IMR-90 (cell line): ENCODE measurements around the gene RAD51. TPM values are rescaled to one million over a fixed set of nuclear protein-coding genes. Genes with fewer than 3 reads are reported as not detected.
A peak's percentile ranks its signal among the peaks of the same experiment; 100 is the strongest.

Source experiments
- ATAC-seq: fragments of 200-7000 bp; cut with Tn5 transposase; 2 replicates; pipeline ENCODE4 v1.9.1; 2020; ENCODE audit warnings: low read depth, mild to moderate bottlenecking, moderate library complexity
- BruUV-seq: library from RNA; stranded (reverse); fragments of 400-500 nt; replicated peaks from 2 replicates; lab custom pipeline; 2021; lab: Mats Ljungman, UMichigan
- CTCF ChIA-PET: fragments of 300-600 bp; formaldehyde crosslinking; extraction: SDS; loops from one replicate; lab custom pipeline; 2021; ENCODE audit warnings: antibody characterized with exemption; lab: Yijun Ruan, JAX
- POLR2A ChIA-PET: fragments of 300-600 bp; sonication (Branson Sonifier 250); formaldehyde crosslinking; loops from one replicate; lab custom pipeline; 2022; ENCODE audit warnings: antibody characterized with exemption; ENCODE audit not compliant: unreplicated experiment; lab: Charles Lee
- DNase-seq: peaks from one replicate; pipeline ENCODE4 v3.0.0; 2013
- H2AFZ ChIP-seq: replicated peaks from 2 replicates; pipeline ENCODE3; 2013; ENCODE audit warnings: low read length, mild to moderate bottlenecking; ENCODE audit not compliant: poor library complexity
- H2AK5ac ChIP-seq: 2 replicates; pipeline ENCODE4 v1.6.1; 2013; ENCODE audit warnings: low read depth, low read length, inconsistent platforms
- H2AK9ac ChIP-seq: replicated peaks from 2 replicates; pipeline ENCODE3; 2013; ENCODE audit warnings: mild to moderate bottlenecking, low read depth, low read length, moderate library complexity; ENCODE audit not compliant: poor library complexity
- H2BK120ac ChIP-seq: 2 replicates; pipeline ENCODE4 v1.6.1; 2013; ENCODE audit warnings: low read depth, low read length, inconsistent platforms
- H2BK15ac ChIP-seq: 3 replicates; pipeline ENCODE4 v1.6.1; 2013; ENCODE audit warnings: low read depth, low read length, inconsistent platforms
- H2BK20ac ChIP-seq: 2 replicates; pipeline ENCODE4 v1.6.1; 2013; ENCODE audit warnings: low read depth, mild to moderate bottlenecking, inconsistent platforms, low read length, moderate library complexity
- H2BK5ac ChIP-seq: 2 replicates; pipeline ENCODE4 v1.6.1; 2013; ENCODE audit warnings: mild to moderate bottlenecking, low read depth, low read length, inconsistent platforms; ENCODE audit not compliant: poor library complexity, severe bottlenecking
- H3K14ac ChIP-seq: replicated peaks from 2 replicates; pipeline ENCODE4 v1.6.1; 2013; ENCODE audit warnings: low read depth, low read length, inconsistent platforms
- H3K18ac ChIP-seq: 2 replicates; pipeline ENCODE4 v1.6.1; 2013; ENCODE audit warnings: low read depth, low read length, control low read depth
- H3K23ac ChIP-seq: 2 replicates; pipeline ENCODE4 v1.6.1; 2013; ENCODE audit warnings: low read depth, low read length, inconsistent platforms
- H3K27ac ChIP-seq: 2 replicates; pipeline ENCODE4 v1.5.1; 2013; ENCODE audit warnings: mild to moderate bottlenecking, control low read depth, low read length; ENCODE audit not compliant: insufficient read depth
- H3K27me3 ChIP-seq: 2 replicates; pipeline ENCODE4 v1.6.1; 2013; ENCODE audit warnings: low read length; ENCODE audit not compliant: control insufficient read depth, insufficient read depth
- H3K36me3 ChIP-seq: 2 replicates; pipeline ENCODE4 v1.6.1; 2013; ENCODE audit warnings: low read length, mixed read lengths; ENCODE audit not compliant: control insufficient read depth, insufficient read depth
- H3K4ac ChIP-seq: 2 replicates; pipeline ENCODE4 v1.6.1; 2013; ENCODE audit warnings: low read depth, low read length, inconsistent platforms
- H3K4me1 ChIP-seq: 2 replicates; pipeline ENCODE4 v1.6.1; 2013; ENCODE audit warnings: low read length, mixed read lengths; ENCODE audit not compliant: control insufficient read depth, insufficient read depth
- H3K4me2 ChIP-seq: 2 replicates; pipeline ENCODE4 v1.6.1; 2013; ENCODE audit warnings: low read depth, mild to moderate bottlenecking, control low read depth, low read length, moderate library complexity
- H3K4me3 ChIP-seq: 2 replicates; pipeline ENCODE4 v1.5.1; 2013; ENCODE audit warnings: low read depth, mild to moderate bottlenecking, control low read depth, low read length, moderate library complexity; ENCODE audit not compliant: insufficient read depth
- H3K56ac ChIP-seq: 2 replicates; pipeline ENCODE4 v1.6.1; 2013; ENCODE audit warnings: low read length, inconsistent platforms; ENCODE audit not compliant: insufficient read depth; ENCODE audit errors: extremely low read depth
- H3K79me1 ChIP-seq, 2 experiments: 2 replicates each; pipeline ENCODE4 v1.6.1; 2013; ENCODE audit warnings: low read length in 2 of 2, inconsistent platforms in 1 of 2, low read depth in 1 of 2
- H3K9ac ChIP-seq: 2 replicates; pipeline ENCODE4 v1.6.1; 2013; ENCODE audit warnings: low read depth, low read length, control low read depth
- H3K9me1 ChIP-seq: 2 replicates; pipeline ENCODE4 v1.6.1; 2013; ENCODE audit warnings: low read length, inconsistent platforms; ENCODE audit not compliant: insufficient read depth
- H3K9me3 ChIP-seq: 2 replicates; pipeline ENCODE4 v1.6.1; 2013; ENCODE audit warnings: low read length; ENCODE audit not compliant: control insufficient read depth, insufficient read depth
- H4K20me1 ChIP-seq: 2 replicates; pipeline ENCODE4 v1.6.1; 2013; ENCODE audit warnings: low read length, inconsistent platforms; ENCODE audit not compliant: insufficient read depth
- H4K5ac ChIP-seq: 2 replicates; pipeline ENCODE4 v1.6.1; 2013; ENCODE audit warnings: mild to moderate bottlenecking, low read depth, low read length, control low read depth
- H4K8ac ChIP-seq, 2 experiments: 2 replicates each; pipeline ENCODE4 v1.6.1; 2013; ENCODE audit warnings: low read depth in 2 of 2, low read length in 2 of 2, control low read depth in 1 of 2, inconsistent platforms in 1 of 2
- H4K91ac ChIP-seq: 2 replicates; pipeline ENCODE4 v1.6.1; 2013; ENCODE audit warnings: low read depth, low read length, inconsistent platforms; ENCODE audit not compliant: insufficient read depth
- BHLHE40 ChIP-seq: fragments of 150-350 bp; IDR thresholded peaks from 2 replicates; pipeline ENCODE4 v1.6.1; 2016; ENCODE audit warnings: mild to moderate bottlenecking, low read depth, low read length
- CEBPB ChIP-seq: IDR thresholded peaks from 2 replicates; pipeline ENCODE4 v1.6.1; 2012; ENCODE audit warnings: low read depth, low read length, improper control_type of control experiment
- CHD1 ChIP-seq: IDR thresholded peaks from 2 replicates; pipeline ENCODE4 v1.6.1; 2012; ENCODE audit warnings: low read depth, low read length, improper control_type of control experiment
- FOS ChIP-seq: fragments of 150-350 bp; IDR thresholded peaks from 2 replicates; pipeline ENCODE4 v1.6.1; 2016; ENCODE audit warnings: low read depth, low read length
- MAZ ChIP-seq: IDR thresholded peaks from 2 replicates; pipeline ENCODE4 v1.6.1; 2012; ENCODE audit warnings: low read depth, mild to moderate bottlenecking, low read length, improper control_type of control experiment, moderate library complexity, borderline replicate concordance
- MXI1 ChIP-seq: IDR thresholded peaks from 2 replicates; pipeline ENCODE4 v1.6.1; 2012; ENCODE audit warnings: low read depth, mild to moderate bottlenecking, low read length, moderate library complexity, borderline replicate concordance
- RAD21 ChIP-seq: IDR thresholded peaks from 2 replicates; pipeline ENCODE4 v1.6.1; 2012; ENCODE audit warnings: low read length, improper control_type of control experiment
- RCOR1 ChIP-seq: IDR thresholded peaks from 2 replicates; pipeline ENCODE4 v1.6.1; 2012; ENCODE audit warnings: mild to moderate bottlenecking, low read length, improper control_type of control experiment; ENCODE audit not compliant: insufficient replicate concordance
- RFX5 ChIP-seq: IDR thresholded peaks from 2 replicates; pipeline ENCODE4 v1.8.0; 2012; ENCODE audit warnings: low read depth, mild to moderate bottlenecking, low read length, moderate library complexity
- WGBS, 2 experiments: methylation state at CpG; one replicate each; pipeline versions ENCODE4 v1.1.5 to v1.1.7; 2013; ENCODE audit warnings: missing lambda C conversion rate in 2 of 2; ENCODE audit not compliant: insufficient read length in 1 of 2; ENCODE audit errors: extremely low coverage in 2 of 2; 5-methylcytosine and 5-hydroxymethylcytosine counted together
- dilution Hi-C: fragments of 300-500 bp; cut with HindIII; formaldehyde crosslinking; loops from one replicate; pipeline ENCODE4 v1.14.3; 2018; ENCODE audit warnings: low sequenced_read_pairs; ENCODE audit not compliant: unreplicated experiment
- in situ Hi-C: fragments of 300-500 bp; cut with MboI; formaldehyde crosslinking; loops from 3 replicates; pipeline ENCODE4 v1.14.3; 2019; ENCODE audit warnings: low sequenced_read_pairs, inconsistent platforms, mixed read lengths
- intact Hi-C: fragments of 100-400 bp; cut with micrococcal nuclease; formaldehyde crosslinking; loops from 2 replicates; pipeline ENCODE4 v1.10.0; 2022
- polyA plus RNA-seq, 3 experiments: library from polyadenylated mRNA; depleted of rRNA; stranded (reverse); fragments of >200 nt; gene quantifications; 2 replicates each; pipeline ENCODE4 v1.2.3, GENCODE V29; 2012; ENCODE audit warnings: low replicate concordance in 1 of 3
- total RNA-seq: library from RNA; depleted of rRNA; stranded (reverse); fragments of >200 nt; gene quantifications from 2 replicates; pipeline ENCODE4 v1.2.3, GENCODE V29; 2012
- TF ChIP-seq, protein P1 (sequence below): fragments of 150-350 bp; IDR thresholded peaks from 2 replicates; pipeline ENCODE4 v1.6.1; 2017; ENCODE audit warnings: mild to moderate bottlenecking, antibody characterized with exemption, low read length, low read depth
- TF ChIP-seq, protein P2 (sequence below): fragments of 150-350 bp; IDR thresholded peaks from 2 replicates; pipeline ENCODE4 v1.6.1; 2016; ENCODE audit warnings: low read depth, mild to moderate bottlenecking, low read length, moderate library complexity, borderline replicate concordance

RAD51 gene
- total and polyA plus RNA-seq, 2 of the 4 experiments (the other 2 are of a cell fraction), result 6.8 to 8.4 TPM

DNA sequence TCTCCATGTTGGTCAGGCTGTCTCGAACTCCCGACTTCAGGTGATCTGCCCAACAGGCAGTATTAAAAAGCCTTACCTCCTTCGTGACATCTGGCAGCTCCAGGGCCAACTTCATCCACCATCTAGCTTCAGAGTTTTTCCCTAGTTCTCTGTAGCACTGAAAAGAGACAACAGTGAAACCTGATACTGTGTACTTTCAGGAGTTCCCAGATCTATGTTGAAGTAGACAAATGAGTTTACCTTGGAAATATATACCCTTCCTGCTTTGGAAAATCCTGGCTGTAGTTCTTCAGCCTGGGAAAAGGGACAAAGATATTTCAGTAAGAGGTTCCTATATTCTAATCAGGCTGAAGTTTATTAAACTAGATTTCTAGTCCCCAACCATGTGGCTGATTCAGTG is 42.1 kb downstream of the RAD51 start:
- DNase-seq (peak; percentile 13), ATAC-seq (no peak; the same call in 1 of the 2 replicates)
- H3K18ac ChIP-seq, result no peak overlapping the region
- no peak overlapping the region for H2BK20ac ChIP-seq
- H2BK5ac ChIP-seq, result no peak overlapping the region
- H2AFZ ChIP-seq, result no peak overlapping the region
- no peak overlapping the region for H2AK5ac ChIP-seq
- H3K4me3 ChIP-seq, result no peak overlapping the region
- no peak overlapping the region for H2BK120ac ChIP-seq
- H4K20me1 ChIP-seq, result no peaks in the 10 kb centered on the region
- intact Hi-C loops (no loop called here), dilution Hi-C loops (no loop called here), in situ Hi-C loops (no loop called here)
- no CpG with 5 or more reads among the region's 3 CpGs for WGBS, 2 experiments
- H2AK9ac ChIP-seq, result no peak overlapping the region
- no peak overlapping the region for H4K8ac ChIP-seq
- no peaks in the 10 kb centered on the region for H3K27me3 ChIP-seq
- H3K23ac ChIP-seq, result no peak overlapping the region
- no peak overlapping the region for H3K4ac ChIP-seq
- H3K27ac ChIP-seq, result no peak overlapping the region
- no TSS peak for BruUV-seq
- ChIA-PET POLR2A (interaction anchor here (0.5 kb wide), 1 partner anchor 24 kb away, joined by 3 read pairs; no protein-coding TSS in a partner anchor), CTCF (no interaction called here)
- no peak overlapping the region for H4K5ac ChIP-seq
- H3K9me1 ChIP-seq, result no peaks in the 10 kb centered on the region
- no peak overlapping the region for H2BK15ac ChIP-seq
- H3K9ac ChIP-seq, result no peak overlapping the region
- H3K56ac ChIP-seq, result no peak overlapping the region
- H3K36me3 ChIP-seq, result peaks cover 23% of the 10 kb centered on the region
- H3K4me2 ChIP-seq, result no peak overlapping the region
- no peaks in the 10 kb centered on the region for H3K9me3 ChIP-seq
- no peak overlapping the region for H4K91ac ChIP-seq
- no peak overlapping the region for H3K14ac ChIP-seq
- H3K4me1 ChIP-seq, result peaks cover 1% of the 10 kb centered on the region; the same call in 1 of the 2 replicates
- TF ChIP-seq CHD1 (no peak), BHLHE40 (no peak), CEBPB (no peak), RCOR1 (no peak), MXI1 (no peak), RAD21 (no peak), MAZ (no peak), FOS (no peak), RFX5 (no peak)
- TF ChIP-seq, protein P1, sequence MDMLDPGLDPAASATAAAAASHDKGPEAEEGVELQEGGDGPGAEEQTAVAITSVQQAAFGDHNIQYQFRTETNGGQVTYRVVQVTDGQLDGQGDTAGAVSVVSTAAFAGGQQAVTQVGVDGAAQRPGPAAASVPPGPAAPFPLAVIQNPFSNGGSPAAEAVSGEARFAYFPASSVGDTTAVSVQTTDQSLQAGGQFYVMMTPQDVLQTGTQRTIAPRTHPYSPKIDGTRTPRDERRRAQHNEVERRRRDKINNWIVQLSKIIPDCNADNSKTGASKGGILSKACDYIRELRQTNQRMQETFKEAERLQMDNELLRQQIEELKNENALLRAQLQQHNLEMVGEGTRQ, result no peak
- TF ChIP-seq, protein P2, sequence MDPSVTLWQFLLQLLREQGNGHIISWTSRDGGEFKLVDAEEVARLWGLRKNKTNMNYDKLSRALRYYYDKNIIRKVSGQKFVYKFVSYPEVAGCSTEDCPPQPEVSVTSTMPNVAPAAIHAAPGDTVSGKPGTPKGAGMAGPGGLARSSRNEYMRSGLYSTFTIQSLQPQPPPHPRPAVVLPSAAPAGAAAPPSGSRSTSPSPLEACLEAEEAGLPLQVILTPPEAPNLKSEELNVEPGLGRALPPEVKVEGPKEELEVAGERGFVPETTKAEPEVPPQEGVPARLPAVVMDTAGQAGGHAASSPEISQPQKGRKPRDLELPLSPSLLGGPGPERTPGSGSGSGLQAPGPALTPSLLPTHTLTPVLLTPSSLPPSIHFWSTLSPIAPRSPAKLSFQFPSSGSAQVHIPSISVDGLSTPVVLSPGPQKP, result no peak
- peaks cover 0 to 4% of the 10 kb centered on the region in 2 experiments; a peak in 3 of 4 replicates for H3K79me1 ChIP-seq
